HG03039 (cell line): ENCODE results near the gene DCAF15.
"Not testable (repeated sequence)": the region's sequence is repeated elsewhere in the genome, so short reads cannot be mapped to it uniquely, and the experiment has no call there.

Experiments
- ATAC-seq: cut with Tn5 transposase; IDR thresholded peaks from one replicate; pipeline ENCODE4 v1.9.1; 2021; ENCODE audit warnings: mild to moderate bottlenecking, moderate library complexity; ENCODE audit not compliant: unreplicated experiment

The DCAF15 gene

GRCh38 chr19:13959141-13959961, 7.0 kb downstream of the DCAF15 start:
- ATAC-seq: no peak

- no peak for ATAC-seq
Observed at GRCh38 chr19:13959962-13960862, 7.9 kb downstream of the DCAF15 start.

- no peak for ATAC-seq
Observed at GRCh38 chr19:13960863-13961784, 8.8 kb downstream of the DCAF15 start.

GRCh38 chr19:13961826-13962698, 9.8 kb downstream of the DCAF15 start:
- no peak for ATAC-seq

- ATAC-seq: no peak
Observed at GRCh38 chr19:13962699-13963602, 10.6 kb downstream of the DCAF15 start.

- ATAC-seq: no peak
Observed at GRCh38 chr19:13963603-13964105, 11.3 kb downstream of the DCAF15 start.

GRCh38 chr19:13964776-13965175, 12.5 kb downstream of the DCAF15 start:
- no peak for ATAC-seq

GRCh38 chr19:13965377-13965896, 13.1 kb downstream of the DCAF15 start:
- ATAC-seq: no peak

GRCh38 chr19:13965926-13966683, 13.8 kb downstream of the DCAF15 start:
- ATAC-seq: no peak

GRCh38 chr19:13966684-13967128, 14.4 kb downstream of the DCAF15 start:
- ATAC-seq: no peak

- ATAC-seq: not testable (repeated sequence)
Observed at GRCh38 chr19:13967206-13967605, 14.9 kb downstream of the DCAF15 start.

- ATAC-seq: no peak
Observed at GRCh38 chr19:13968383-13968935, 16.1 kb downstream of the DCAF15 start.

- ATAC-seq: no peak
Observed at GRCh38 chr19:13968999-13969398, 16.7 kb downstream of the DCAF15 start.

- ATAC-seq: no peak
Observed at GRCh38 chr19:13969897-13970296, 17.6 kb downstream of the DCAF15 start.

- ATAC-seq: not testable (repeated sequence)
Observed at GRCh38 chr19:13971868-13972267, 19.6 kb downstream of the DCAF15 start.

- no peak for ATAC-seq
Observed at GRCh38 chr19:13972368-13973155, 20.3 kb downstream of the DCAF15 start.
